ENCODE data around the gene BRMS1L.

DNA sequence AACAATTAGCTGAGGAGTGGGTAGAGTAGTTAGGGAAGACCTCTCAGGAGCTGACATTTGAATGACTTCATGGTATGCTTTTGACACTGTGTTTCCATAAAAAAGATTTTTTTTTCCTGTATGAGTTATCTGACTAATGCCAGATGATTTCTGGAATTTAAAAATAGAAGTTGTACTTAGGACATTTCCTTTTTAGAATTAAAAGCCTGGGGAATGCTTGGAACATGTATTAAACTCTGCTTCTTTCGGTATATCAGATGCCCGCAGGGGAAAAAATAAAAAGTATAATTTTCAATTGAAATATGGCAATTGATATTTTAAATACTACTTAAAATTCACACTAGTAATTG is 41.1 kb downstream of the BRMS1L start:
- no peak for TF ChIP-seq EZH2 (IDR thresholded peaks at IDR 0.05; ENCODE audit: borderline replicate concordance, insufficient read depth, low read length, poor library complexity, severe bottlenecking)
- TF ChIP-seq, protein P1, sequence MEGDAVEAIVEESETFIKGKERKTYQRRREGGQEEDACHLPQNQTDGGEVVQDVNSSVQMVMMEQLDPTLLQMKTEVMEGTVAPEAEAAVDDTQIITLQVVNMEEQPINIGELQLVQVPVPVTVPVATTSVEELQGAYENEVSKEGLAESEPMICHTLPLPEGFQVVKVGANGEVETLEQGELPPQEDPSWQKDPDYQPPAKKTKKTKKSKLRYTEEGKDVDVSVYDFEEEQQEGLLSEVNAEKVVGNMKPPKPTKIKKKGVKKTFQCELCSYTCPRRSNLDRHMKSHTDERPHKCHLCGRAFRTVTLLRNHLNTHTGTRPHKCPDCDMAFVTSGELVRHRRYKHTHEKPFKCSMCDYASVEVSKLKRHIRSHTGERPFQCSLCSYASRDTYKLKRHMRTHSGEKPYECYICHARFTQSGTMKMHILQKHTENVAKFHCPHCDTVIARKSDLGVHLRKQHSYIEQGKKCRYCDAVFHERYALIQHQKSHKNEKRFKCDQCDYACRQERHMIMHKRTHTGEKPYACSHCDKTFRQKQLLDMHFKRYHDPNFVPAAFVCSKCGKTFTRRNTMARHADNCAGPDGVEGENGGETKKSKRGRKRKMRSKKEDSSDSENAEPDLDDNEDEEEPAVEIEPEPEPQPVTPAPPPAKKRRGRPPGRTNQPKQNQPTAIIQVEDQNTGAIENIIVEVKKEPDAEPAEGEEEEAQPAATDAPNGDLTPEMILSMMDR (IDR thresholded peaks at IDR 0.05; ENCODE audit: poor library complexity, severe bottlenecking): no peak
- no peak for TF ChIP-seq POLR2AphosphoS5 (IDR thresholded peaks at IDR 0.05)

Data from neural cell (in vitro differentiated cells).